Measurements from ENCODE around the gene IFT80.
"Not testable (repeated sequence)": the region's sequence is repeated elsewhere in the genome, so short reads cannot be mapped to it uniquely, and the experiment has no call there.

IFT80 gene

GRCh38 chr3:160400030-160400701, 1.1 kb upstream of the IFT80 start:
- DNase-seq, result no peak

GRCh38 chr3:160398820-160399124, 253 bp downstream of the IFT80 start:
- no peak for DNase-seq

- no peak for DNase-seq
Observed at GRCh38 chr3:160395297-160395696, 3.7 kb downstream of the IFT80 start.

GRCh38 chr3:160394009-160394392, 5.0 kb downstream of the IFT80 start:
- DNase-seq, result no peak

- DNase-seq, result no peak
Observed at GRCh38 chr3:160393346-160394008, 5.5 kb downstream of the IFT80 start.

- no peak for DNase-seq
Observed at GRCh38 chr3:160392798-160393197, 6.2 kb downstream of the IFT80 start.

DNA sequence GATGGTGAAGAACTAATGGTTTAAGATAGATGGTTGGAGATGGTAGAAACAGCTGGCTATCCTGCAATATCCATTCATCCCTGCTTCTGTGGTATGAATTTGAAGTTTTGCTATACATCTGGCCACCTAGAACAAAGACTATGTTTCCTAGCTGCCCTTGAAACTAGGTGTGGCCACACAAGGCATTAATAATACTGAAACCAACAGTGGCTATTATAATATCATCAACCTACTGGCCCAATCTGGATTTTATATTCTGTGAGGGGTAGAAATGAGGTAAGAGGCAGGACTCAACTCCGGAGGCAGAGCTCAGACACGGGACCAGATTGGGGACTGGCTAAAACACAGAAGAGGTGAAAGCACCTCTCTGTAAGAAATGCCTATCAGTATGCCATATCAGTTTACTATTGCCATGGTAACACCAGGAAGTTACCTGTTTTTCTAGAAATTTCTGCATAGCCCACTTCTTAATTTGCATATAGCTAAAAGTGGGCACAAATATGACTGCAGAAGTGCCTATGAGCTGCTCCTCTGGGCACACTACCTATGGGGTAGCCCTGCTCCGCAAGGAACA, 8.4 kb downstream of the IFT80 start:
- DNase-seq, result no peak

GRCh38 chr3:160384639-160385318, 14.2 kb downstream of the IFT80 start:
- DNase-seq, result no peak

- no peak for DNase-seq
Observed at GRCh38 chr3:160381470-160381869, 17.6 kb downstream of the IFT80 start.

GRCh38 chr3:160379628-160380214, 19.3 kb downstream of the IFT80 start:
- no peak for DNase-seq

GRCh38 chr3:160378331-160379109, 20.5 kb downstream of the IFT80 start:
- DNase-seq, result no peak

GRCh38 chr3:160376681-160377080, 22.3 kb downstream of the IFT80 start:
- DNase-seq, result no peak

- no peak for DNase-seq
Observed at GRCh38 chr3:160374925-160375324, 24.1 kb downstream of the IFT80 start.

DNA sequence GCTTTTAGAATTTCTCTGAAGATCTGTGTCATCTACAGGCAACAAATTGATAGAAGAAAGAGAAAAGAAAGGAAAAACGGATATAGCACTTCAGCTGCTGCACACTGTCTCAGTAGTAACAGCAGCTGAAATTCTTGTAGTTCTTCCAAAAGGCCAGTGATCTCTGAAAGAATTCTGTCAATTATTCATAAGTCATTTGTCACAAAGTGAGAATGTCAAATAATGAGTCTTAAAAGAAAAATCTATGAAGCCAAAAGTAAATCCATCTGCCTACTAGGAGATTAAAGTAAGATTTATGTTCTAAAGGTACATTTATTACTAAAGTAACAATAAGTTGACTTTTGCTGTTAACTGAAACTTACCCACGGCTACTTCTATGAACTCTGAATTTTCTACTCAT, 24.6 kb downstream of the IFT80 start:
- DNase-seq, result no peak

- no peak for DNase-seq
Observed at GRCh38 chr3:160373655-160374054, 25.4 kb downstream of the IFT80 start.

GRCh38 chr3:160372780-160373179, 26.2 kb downstream of the IFT80 start:
- no peak for DNase-seq

- no peak for DNase-seq
Observed at GRCh38 chr3:160370987-160371857, 27.8 kb downstream of the IFT80 start.

GRCh38 chr3:160369784-160370183, 29.2 kb downstream of the IFT80 start:
- DNase-seq, result no peak

DNA sequence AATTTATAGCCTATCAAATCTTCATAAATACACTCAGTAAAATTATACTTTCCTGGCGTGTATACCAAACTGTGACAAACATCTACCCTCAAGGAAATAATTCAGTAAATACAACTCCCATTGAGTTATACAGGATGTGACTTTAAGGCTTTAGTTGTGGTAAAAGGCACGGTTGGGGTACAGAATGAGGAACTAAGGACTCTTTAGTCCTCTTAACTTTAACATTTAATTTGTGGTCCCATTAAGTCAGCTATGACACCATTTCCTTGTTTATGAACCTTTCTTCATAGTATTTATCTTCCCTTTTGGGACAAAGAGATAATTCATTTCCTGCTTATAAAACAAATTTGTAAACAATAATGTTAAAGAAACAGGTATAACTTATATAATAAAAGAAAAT, 30.2 kb downstream of the IFT80 start:
- DNase-seq, result no peak

GRCh38 chr3:160365869-160366522, 33.0 kb downstream of the IFT80 start:
- DNase-seq, result no peak

GRCh38 chr3:160362896-160363295, 36.1 kb downstream of the IFT80 start:
- not testable (repeated sequence) for DNase-seq
